ENCODE measurements around the gene LTBP1.

Gene LTBP1

DNA sequence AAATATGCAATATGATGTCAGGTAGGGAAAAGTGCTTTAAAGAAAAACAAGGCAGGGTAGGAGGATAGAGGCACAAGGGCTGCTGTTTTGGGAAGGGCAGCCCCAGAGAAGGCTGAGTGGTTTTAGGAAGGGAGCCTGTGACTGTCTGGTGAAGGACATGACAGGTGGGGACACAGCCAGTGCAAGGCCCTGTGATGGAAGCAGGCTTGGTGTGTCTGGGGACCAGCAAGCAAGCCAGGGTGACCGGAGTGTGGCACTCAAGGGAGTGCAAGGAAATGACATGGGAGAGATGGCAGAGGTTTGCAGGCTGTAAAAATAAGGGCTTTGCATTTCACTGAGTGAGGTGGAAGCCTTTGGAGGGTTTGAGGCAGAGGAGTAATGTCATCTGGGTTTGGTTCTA is 62.0 kb downstream of the LTBP1 start:
- no peak for DNase-seq (ENCODE audit: low read depth in 2 of 3, low spot score in 1 of 3)

DNA sequence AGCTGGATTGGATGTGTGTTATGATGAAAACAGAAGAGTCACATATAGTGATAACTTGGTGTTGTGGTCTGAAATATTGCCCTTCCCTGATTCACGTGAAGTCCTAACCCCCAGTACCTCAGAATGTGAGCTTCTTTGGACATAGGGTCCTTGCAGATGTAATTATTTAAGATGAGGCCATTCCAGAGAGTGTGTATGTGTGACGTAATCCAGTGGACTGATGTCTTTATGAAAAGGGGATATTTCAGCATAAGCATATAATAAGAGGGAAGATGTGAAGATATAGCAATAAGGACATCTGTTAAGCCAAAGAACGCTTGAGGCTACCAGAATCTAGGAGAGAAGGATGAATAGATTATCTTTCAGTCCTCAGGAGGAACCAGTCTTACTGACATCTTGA is 62.5 kb downstream of the LTBP1 start:
- no peak for DNase-seq (ENCODE audit: low read depth in 2 of 3, low spot score in 1 of 3)

DNA sequence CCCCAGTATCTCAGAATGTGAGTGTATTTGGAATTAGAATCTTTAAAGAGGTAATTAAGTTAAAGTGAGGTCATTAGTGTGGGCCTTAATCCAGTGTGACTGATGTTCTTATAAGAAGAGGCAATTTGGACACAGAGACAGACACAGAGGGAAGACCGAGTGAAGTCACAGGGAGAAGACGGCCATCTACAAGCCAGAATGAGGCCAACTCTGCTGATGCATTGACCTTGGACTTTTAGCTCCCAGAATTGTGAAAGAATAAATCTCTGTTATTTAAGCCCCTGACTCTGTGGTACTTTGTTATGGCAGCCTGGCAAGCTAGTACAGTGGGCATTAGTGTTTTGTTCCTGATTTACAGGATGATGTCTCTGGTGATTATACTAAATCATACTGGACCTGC is 64.6 kb downstream of the LTBP1 start:
- DNase-seq (ENCODE audit: low read depth in 2 of 3, low spot score in 1 of 3): no peak

DNA sequence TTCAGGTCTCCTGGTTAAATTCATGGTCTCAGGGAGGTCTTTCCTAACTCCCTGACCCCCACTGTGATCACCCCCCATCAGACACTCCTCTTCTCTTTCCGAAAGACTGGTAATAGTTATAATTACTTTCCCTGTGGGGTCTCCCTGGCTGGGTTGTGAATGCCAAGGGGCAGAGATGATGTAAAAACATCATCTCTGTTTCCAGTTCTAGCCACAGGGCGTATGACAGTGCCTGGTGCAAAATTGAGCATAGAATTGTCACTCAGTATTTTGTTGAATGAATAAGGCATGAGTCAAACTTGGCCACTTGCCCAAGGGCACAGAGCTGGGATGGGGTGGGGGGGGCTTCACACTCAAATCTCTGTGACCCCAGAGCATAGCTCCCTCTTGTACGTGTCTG is 65.2 kb downstream of the LTBP1 start:
- no peak for DNase-seq (ENCODE audit: low read depth in 2 of 3, low spot score in 1 of 3)

DNA sequence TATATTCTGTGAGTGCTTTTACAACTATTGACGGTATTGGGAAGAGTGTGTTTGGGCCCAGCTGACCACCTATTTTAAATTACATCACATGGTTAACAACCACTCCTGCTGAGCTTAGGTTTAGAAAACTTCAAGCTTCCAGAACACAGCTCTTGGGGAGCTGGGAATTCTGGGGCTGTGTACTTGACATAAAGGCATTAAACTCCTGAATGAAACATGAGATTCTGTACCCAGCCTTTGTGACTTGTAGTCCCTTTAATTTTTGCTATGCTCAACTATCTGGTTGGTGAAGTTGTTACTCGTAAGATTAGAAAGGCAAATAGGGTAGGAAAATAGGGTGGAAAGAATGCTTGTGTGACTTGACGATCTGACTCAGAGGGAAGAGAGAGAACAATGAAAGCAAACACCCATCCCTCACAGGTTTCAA is 66.9 kb downstream of the LTBP1 start:
- DNase-seq (ENCODE audit: low read depth in 2 of 3, low spot score in 1 of 3): no peak

DNA sequence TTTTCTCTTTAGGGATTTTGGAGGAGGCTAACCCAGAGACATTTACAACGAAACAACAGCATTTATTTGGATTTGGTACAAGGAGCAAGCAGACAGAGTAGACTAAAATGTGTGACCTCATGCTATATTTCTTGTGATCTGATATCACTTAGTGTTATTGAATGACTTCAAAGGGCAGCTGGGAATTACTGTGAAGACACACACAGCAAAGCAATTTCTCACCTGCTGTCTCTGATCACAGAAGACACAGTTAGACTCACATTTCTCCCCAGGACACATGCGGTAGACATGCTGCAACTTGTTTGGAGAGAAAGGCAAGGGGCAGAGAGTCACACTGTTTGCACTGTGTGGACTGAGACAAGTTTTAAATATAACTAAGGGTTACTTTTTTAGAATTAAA is 67.5 kb downstream of the LTBP1 start:
- DNase-seq (ENCODE audit: low read depth in 2 of 3, low spot score in 1 of 3): no peak

GRCh38 chr2:33015421-33016142 is 68.8 kb downstream of the LTBP1 start:
- DNase-seq (ENCODE audit: low read depth in 2 of 3, low spot score in 1 of 3): no peak

DNA sequence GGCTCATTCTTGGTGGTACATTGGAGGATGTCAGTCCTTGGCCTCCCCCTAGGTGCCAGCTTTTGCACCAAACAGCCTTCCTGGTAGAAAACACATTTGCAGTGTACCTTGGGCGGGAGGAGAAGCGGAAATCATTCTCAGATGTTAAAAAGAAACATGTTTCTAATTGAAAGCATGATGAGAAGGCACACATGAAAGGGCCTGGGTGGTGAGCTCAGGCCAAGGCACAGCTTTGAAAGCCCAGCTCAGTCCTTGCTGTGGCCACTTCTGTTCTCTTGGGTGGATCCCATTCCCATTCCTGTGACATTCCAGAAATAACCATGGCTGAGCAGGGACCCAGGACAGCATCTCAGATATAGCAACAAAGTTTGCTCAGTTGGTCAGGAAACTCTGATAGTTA is 71.5 kb downstream of the LTBP1 start:
- DNase-seq (ENCODE audit: low read depth in 2 of 3, low spot score in 1 of 3): no peak

- no peak for DNase-seq (ENCODE audit: low read depth in 2 of 3, low spot score in 1 of 3)
These were observed 73.0 kb downstream of the LTBP1 start for GRCh38 chr2:33019796-33020195.

GRCh38 chr2:33020883-33021282 is 74.1 kb downstream of the LTBP1 start:
- no peak for DNase-seq (ENCODE audit: low read depth in 2 of 3, low spot score in 1 of 3)

DNA sequence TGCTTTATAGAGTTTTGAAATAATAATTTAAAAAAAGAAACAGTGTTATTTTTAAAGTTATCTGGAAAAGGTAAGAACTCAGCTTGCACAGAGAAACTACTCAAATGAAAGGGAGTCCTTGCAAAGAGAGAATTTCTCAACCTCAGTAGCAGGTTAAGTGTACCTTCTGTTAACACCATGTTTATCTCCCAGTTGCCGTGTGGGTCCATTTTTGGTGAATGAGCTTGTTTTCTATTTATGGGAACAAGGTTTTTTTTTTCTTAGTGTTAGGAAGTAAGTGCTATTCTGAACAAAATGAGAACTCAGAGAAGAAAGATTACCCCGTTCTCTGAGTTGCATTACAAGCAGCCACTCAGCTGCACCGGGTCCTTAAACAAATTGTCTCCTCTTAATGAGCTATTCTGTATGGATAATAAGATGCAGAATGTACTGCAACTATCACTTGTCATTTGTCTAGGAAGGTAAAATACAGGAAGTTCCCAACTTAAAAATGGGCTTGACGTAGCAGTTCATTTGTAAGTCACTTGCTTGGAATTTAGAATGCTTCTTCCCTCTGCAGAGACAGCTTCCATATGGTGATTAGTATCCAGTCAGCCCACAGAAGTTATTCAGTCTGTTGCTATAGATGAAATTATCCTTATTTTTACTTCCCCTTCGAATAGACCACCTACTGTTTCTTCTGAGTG is 74.9 kb downstream of the LTBP1 start:
- DNase-seq (ENCODE audit: low read depth in 2 of 3, low spot score in 1 of 3): no peak

- DNase-seq (ENCODE audit: low read depth in 2 of 3, low spot score in 1 of 3): no peak
These were observed 75.7 kb downstream of the LTBP1 start for GRCh38 chr2:33022395-33022985.

GRCh38 chr2:33022989-33023727 is 76.4 kb downstream of the LTBP1 start:
- DNase-seq (ENCODE audit: low read depth in 2 of 3, low spot score in 1 of 3): no peak

- DNase-seq (ENCODE audit: low read depth in 2 of 3, low spot score in 1 of 3): no peak
These were observed 77.2 kb downstream of the LTBP1 start for GRCh38 chr2:33023728-33024500.

DNA sequence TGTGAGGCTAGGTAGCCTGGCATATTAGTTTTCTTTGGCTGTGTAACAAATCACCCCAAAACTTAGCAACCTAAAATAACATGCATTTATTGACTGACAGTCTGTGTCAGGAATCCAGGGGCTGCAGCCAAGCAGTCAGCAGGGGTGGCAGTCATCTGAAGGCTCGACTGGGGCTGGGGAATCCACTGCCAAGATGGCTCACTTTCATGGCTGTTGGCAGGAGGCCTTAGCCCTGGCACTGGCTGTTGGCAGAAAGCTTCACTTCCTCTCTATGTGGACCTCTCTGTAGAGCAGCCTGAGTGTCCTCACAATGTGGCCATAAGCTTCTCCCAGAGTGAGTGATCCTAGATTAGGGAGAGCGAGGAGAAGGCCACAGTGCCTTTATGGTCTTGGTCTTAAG is 78.0 kb downstream of the LTBP1 start:
- no peak for DNase-seq (ENCODE audit: low read depth in 2 of 3, low spot score in 1 of 3)

GRCh38 chr2:33029459-33029858 is 82.7 kb downstream of the LTBP1 start:
- DNase-seq (ENCODE audit: low read depth in 2 of 3, low spot score in 1 of 3): no peak

DNA sequence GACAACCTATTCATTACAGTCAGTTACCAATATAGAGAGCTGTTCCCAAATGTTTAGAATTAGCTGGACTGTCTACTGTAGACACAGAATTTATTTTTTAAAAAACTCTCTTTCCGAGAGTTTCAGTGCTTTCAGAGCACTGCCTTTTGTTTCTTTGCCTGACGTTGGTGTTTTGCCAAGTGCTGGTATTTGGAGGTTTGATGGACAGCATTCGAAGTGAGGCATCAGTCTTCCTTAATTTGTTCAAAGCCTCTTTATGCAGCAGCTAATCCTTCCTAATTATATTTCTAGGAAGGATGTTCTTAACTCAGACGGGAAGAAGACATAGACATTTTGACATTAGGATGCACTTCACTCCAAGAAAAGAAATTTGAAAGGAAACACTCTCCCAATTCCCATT is 83.2 kb downstream of the LTBP1 start:
- DNase-seq (ENCODE audit: low read depth in 2 of 3, low spot score in 1 of 3): no peak

DNA sequence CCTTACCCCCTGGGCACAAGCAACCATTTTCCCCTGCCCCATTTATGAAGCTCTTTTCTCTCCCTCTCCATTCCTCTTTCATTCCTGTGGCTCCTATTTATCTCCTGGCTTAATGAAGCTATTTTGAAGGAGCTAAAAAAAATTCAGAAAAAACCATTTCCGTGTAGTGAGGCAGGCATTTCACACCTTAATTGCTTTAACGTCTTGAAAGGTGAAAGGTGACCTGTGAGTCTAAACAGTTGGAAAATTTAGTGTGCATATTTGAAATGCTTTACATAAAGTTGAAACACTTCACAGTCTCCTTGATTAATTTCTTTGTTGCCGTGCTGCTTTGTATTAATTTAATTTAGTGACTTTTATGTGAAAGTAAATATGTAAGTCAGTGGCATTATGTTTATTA is 83.6 kb downstream of the LTBP1 start:
- no peak for DNase-seq (ENCODE audit: low read depth in 2 of 3, low spot score in 1 of 3)

GRCh38 chr2:33032245-33032644 is 85.5 kb downstream of the LTBP1 start:
- DNase-seq (ENCODE audit: low read depth in 2 of 3, low spot score in 1 of 3): no peak

DNA sequence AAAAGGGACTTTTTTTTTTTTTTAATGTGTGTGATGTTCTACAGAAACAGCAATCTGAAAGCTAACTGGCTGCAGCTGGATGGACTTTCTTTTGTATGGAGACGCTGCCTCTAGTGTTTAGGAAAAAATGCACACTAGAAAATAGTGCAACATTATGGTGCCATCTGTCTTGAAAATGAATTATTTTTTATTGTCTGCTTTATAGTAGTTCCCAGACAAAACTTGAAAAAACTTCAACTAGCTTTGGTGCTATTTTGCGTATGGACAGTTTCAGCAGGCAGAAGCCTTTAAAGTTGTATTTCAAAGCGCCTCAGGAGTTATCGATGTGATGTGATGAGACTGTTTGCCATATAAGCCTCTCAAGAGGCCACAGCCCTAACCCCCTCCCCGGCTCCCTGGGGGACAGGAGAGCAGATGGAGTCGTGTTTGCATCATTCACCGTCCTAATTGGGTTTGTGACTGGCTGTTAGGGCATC is 86.9 kb downstream of the LTBP1 start:
- DNase-seq (ENCODE audit: low read depth in 2 of 3, low spot score in 1 of 3): no peak

DNA sequence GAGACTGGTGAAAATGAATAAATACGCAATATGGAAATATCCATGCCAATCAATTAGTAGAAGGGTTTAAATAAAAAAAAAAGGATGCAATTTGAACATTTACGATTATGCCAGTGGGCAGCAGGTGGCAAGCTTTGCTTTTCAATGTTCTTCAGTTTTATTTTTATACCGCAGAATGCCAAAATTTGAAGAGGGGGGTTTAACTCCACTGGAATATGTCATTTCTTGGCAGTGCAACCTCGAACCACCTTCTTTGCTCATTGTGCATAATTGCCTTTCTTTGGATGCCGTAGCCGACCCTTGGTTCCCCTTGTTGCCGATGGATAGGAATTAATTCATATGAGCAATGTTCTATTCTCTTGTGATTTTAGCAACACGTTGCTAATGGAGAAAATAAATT is 88.0 kb downstream of the LTBP1 start:
- DNase-seq (ENCODE audit: low read depth in 2 of 3, low spot score in 1 of 3): no peak
